ENCODE data around the gene NBPF20.
A peak's percentile ranks its signal among the peaks of the same experiment; 100 is the strongest.
"Not testable (repeated sequence)": the region's sequence is repeated elsewhere in the genome, so short reads cannot be mapped to it uniquely, and the experiment has no call there.

Gene NBPF20, protein sequence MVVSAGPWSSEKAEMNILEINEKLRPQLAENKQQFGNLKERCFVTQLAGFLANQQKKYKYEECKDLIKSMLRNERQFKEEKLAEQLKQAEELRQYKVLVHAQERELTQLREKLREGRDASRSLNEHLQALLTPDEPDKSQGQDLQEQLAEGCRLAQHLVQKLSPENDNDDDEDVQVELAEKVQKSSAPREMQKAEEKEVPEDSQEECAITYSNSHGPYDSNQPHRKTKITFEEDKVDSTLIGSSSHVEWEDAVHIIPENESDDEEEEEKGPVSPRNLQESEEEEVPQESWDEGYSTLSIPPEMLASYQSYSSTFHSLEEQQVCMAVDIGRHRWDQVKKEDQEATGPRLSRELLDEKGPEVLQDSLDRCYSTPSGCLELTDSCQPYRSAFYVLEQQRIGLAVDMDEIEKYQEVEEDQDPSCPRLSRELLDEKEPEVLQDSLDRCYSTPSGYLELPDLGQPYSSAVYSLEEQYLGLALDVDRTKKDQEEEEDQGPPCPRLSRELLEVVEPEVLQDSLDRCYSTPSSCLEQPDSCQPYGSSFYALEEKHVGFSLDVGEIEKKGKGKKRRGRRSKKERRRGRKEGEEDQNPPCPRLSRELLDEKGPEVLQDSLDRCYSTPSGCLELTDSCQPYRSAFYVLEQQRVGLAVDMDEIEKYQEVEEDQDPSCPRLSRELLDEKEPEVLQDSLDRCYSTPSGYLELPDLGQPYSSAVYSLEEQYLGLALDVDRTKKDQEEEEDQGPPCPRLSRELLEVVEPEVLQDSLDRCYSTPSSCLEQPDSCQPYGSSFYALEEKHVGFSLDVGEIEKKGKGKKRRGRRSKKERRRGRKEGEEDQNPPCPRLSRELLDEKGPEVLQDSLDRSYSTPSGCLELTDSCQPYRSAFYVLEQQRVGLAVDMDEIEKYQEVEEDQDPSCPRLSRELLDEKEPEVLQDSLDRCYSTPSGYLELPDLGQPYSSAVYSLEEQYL (N-terminal part only)

DNA sequence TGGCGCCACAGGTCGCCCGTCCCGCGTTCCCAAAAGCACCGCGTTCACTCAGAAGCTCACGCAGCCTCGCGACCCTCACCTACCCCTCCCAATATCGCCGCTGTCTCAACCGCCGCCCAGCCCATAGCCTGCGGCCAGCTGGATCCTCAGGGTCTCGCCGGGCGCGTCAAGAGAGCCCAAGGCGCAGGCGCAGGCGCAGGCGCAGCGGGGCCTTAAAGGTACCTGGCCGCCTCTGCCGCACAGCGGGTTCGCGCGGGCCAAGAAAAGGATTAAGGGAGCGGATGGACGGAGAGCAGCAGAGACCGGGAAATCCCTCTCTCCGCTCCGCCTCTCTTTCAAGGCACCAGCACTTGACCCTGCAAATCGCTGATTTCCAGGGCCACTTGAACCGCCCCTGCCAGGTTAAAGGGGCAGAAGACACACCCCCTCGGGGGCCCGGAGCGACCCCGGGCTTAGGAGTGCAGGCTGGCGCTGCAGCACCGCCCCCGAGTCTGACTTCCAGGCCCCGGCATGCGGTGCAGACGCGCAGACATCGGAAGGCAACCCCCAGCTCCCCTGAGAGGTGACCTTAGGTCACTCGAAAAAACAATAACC is at the start of gene NBPF20:
Gene NBPF20 (minus strand): TSS at position 168 of the 594 bp plus-strand sequence. CDS start 20,331 bp downstream, outside the sequence.
- peak; percentile 78 for DNase-seq

DNA sequence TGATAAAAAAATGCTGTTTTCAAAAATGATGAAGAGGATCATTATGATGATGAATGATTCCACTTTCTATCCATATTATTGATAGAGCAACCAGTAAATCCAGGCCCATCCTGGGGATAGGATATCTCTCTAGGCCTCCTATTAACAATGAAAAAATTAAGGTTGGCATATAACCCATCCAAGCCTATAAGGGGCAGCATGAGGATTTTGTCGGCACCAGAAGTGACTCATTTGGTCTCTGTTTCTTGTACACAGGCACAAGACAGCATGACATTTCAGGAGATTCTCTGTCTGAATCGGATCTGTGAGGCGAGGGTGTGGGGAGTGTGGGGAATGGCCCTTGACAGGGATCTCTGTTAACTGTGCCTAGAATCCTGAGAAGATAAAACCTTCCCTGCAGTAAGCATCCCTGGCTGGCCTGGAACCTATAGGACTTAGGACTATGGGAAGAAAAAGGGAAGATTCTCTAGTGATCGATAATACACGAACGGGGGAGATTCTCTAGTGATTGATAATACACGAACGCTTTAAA is 49.5 kb upstream of the NBPF20 start:
- not testable (repeated sequence) for DNase-seq

DNA sequence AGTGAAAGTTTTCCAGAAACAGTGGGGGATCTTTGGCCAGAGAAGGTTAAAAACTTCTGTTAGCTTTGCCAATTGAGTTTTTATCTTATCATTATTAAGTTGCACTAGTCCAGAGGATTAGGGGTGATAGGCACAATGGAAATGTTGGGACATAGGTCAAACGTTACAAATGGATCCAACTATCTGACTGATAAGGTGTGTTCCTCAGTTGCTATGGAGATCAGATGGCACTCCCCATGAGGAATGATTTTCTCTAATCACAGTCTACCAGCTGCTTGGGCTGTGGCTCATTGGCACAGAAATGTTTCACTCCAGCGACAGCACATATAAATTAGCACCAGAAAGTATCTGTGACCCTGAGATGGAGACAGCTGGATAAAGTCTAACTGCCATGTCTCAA is 47.3 kb upstream of the NBPF20 start:
- peak; percentile 10 for DNase-seq

DNA sequence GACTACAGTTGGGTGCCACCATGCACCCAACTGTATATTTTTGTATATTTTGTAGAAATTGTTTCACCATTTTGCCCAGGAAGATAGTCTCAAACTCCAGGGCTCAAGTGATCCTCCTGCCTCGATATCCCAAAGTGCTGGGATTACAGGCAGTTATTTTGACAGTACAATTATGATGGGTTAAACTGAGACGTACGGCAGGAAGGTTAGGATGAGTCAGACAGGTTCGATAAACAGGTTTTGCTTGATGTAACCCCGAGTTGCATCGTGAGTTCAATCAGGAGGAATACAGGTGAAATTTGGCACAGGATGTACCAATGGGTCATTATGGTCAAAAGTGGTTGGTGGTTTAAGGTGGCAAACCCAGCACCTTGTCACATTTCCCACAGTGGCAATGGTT is 46.0 kb upstream of the NBPF20 start:
- not testable (repeated sequence) for DNase-seq

DNA sequence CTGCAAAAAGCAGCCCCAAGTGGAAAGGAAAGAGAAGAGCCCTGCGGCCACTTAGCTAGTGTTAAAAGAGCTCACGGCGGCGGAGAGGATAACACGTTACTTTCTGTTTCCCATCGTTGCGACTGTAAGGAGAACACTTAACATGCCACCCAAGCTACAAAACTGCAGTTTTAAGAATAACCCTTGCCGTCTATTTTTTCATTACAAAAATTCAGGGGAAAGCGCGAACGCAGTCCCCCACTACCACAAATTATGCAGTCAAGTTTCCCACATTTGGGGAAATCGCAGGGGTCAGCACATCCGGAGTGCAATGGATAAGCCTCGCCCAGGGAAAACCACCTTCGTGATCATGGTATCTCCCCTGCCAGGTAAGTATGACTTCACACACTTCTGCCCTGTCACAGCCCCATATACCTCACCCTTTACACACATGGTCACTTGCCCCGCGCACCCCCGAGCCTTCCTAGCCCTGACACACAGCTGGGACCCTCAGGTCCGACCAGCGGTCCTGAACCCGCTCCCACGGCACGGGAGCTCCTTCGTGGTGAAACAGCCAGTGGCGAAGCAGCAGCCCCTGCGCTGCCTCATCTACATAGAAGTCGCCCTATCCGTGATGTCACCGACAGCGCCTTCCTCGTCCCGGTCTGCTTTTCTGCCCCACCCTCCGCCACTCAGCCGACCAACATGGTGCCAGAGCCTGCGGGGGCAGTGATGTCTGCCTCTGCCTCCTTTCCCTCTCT is 40.2 kb upstream of the NBPF20 start:
- DNase-seq, result peak; percentile 99

DNA sequence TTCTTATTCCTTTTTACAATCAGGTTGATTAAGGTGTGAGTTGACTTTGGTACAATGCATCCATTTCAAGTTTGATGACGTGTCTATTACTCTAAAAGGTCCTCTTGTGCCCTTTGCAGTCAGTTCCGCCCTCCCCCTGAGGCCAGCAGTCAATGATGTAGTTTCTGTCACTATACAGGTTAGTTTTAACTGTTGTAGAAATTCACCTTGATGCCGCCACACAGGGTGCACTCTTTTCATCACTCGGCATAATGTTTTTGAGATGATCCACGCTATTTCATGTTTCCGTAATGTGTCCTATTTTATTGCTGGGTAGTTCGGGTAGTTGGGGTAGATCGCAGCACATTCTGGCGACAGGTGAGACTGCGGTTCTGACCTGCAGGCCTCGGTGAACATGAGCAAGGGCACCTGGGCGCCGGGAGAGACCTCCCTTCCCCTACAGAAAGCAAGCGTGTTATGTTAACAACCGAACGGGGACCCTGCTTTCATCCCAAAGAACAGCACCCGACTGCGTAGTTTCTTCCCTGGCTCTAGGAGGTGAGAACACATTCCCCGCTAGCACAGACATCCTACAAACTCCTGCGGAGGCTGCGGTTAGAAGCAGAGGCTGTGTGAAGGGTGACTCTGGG is 39.4 kb upstream of the NBPF20 start:
- DNase-seq, result not testable (repeated sequence)

DNA sequence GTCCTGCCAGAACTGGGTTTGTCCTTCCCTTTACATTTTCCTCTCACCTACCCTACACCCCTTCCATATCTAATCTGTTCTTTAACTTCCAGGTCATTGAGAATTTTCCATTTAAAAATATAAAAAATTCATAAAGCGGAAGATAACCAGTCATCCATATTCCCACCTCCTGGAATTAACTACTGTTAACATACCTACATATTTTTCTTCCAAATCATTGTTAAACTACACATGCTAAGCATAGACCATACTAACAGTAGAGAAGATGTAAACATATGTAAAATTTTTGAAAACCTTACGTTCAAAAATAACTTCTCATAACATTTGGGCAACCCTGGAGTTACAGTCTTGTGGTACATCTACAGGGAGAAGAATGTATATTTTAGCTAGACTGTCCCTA is 38.6 kb upstream of the NBPF20 start:
- not testable (repeated sequence) for DNase-seq

DNA sequence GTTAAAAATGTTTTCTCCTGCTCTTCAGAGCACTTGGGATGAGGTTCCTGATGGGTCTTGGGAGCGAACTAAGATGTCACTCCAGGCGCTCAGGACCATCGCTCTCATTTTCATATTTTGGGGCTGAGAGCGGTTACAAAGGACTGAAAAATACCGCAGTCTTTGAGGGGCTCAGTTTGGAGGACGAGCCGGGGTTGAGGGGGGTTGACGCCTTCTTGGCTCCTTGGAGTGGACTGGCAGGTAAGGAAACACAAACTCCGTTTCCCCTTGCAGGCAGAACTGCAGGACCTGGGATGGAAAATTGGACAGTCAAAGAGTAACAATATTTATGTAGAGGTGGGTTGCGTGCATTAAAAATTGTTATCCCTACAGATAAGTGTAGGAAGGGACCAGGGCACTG is 35.3 kb upstream of the NBPF20 start:
- not testable (repeated sequence) for DNase-seq

DNA sequence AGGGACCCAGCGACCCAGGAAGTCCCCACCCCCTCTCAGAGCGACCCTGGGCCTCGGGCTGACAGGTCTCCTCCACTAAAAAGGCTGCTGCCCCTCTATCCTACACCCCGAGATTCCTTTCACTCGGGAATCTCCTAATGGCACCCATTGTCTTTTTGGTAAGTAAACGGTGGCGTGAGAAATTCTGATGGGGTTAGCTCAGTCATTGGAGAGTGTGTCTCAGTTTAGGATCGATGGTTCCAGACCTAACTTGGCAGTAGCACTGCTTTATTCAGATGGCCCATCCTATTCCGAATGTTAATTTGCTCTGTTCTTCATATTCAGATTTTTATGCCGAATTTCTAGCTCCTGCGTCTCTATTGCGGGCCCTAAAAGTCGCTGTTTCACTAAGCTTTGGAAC is 34.6 kb upstream of the NBPF20 start:
- DNase-seq, result not testable (repeated sequence)

DNA sequence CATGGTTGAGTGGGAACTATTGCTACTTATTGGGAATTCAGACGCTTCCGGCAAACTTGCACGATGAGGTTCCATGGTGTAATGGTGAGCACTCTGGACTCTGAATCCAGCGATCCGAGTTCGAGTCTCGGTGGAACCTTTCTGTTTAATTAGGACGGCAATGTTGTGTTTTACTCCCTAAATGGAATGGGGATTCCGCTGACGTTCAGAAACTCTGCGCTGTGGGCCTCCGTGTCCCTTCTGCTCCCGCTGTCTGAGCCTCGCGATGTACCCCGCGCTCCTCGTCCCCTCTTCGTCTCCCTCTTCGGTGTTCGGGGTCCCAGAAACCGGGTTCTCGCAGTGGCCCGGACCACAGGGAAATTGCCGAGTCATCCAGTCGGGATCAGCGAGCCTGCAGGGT is 34.2 kb upstream of the NBPF20 start:
- DNase-seq, result not testable (repeated sequence)

DNA sequence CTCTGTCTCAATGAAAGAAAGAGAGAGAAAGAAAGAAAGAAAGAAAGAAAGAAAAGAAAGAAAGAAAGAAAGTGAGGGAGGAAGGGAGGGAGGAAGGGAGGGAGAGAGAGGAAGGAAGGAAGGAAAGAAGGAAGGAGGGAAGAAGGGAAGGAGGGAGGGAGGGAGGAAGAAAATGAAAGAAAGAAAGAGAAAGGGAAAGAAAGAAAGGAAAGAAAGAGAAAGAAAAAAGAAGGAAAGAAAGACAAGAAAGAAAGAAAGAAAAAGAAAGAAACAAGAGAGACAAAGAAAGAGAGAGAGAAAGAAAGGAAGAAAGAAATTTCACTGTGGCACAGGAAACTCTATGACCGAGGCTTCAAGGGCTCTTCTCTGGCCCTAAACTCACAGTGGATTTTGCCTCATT is 33.7 kb upstream of the NBPF20 start:
- not testable (repeated sequence) for DNase-seq

DNA sequence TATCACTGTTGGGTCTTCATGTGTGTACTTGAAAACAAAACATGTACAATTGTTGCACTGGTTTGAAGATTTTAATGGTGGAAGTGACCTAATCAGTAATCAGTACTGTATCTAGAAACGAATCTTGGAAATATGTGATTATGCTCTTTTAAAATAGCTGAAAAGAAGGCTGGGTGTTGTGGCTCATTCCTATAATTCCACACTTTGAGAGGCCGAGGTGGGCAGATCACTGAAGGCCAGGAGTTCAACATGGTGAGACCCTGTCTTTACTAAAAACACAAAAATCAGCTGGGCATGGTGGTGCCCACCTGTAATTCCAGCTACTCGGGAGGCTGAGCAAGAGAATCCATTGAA is 29.4 kb upstream of the NBPF20 start:
- DNase-seq, result not testable (repeated sequence)

DNA sequence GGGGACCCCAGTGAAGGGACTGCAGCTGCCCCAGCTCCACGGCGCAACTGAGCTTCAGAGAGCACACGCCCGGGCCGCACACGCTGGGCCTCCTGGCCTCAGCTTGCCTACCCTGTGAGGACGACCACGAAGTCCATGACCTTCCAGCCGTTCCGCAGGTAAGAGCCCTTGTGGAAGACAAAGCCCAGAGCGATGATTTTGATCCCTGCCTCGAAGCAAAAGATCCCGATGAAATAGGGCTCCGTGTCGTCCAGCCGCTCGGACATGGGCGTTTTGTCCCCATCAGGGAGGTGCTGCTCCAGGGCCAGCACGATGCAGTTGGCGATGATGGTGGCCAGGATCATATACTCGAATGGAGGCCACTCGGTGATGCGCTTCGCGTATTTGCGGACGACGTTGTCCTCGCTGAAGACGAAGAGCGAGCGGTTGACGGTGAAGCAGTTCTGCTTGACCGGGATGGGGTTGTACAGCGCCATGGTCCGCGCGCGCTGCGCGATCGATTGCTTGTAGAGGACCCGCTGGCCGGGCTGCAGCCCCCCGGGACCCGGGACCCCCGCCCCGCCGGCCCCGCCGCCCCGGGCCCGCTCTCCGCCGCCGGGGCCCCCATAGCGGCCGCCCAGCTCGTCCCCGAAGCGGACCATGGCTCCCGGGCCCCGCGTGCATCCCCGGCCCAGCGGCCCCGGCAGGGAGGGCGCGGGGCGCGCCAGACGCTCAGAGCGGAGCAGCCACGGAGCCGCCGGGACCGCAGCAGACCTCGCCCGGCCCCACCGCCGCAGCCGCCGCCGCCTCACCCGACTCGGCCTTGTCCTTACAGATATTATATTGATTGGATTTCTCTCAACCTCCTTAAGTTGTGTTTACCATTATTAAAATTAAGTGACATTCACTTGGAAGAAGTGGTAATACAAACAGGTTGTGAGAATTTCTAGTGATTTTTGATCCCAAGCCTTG is 28.7 kb upstream of the NBPF20 start:
- not testable (repeated sequence) for DNase-seq

DNA sequence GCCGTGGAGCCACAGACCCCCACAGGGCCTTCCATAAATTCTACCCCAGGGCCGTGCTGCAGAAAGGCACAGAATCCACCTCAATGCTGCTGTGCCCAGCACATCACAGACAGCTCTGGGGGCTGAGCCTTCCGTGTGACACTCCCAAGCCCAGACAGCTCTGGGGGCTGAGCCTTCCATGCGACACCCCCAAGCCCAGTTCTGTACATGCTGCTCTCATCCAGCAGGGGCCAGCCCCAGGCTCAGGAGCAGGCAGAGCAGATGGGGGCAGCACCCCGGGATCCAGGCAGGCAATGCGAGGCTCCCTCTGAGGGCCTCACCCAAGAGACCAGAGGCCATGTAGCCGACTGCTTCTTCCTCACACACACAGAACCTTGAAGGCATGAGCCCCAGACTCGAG is 27.1 kb upstream of the NBPF20 start:
- not testable (repeated sequence) for DNase-seq

DNA sequence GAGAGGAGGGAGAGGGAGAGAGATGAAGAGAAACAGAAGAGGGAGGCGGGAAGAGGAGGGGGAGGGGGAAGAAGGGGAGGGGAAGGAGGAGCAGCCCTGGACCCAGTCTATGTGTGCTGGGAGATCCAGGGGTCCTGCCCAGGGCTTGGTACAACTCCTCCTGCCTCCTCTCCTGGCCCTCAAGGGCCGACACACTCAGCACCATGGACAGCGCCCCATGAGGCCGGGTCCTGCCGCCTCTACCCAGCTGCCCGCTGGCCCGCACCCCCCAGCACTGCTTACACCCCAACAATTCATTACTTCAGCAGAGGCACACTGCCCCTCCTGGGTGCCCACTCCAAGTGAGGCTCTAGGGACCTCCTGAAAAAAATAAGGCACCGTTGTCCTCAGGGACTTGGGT is 26.5 kb upstream of the NBPF20 start:
- DNase-seq, result peak; percentile 42

DNA sequence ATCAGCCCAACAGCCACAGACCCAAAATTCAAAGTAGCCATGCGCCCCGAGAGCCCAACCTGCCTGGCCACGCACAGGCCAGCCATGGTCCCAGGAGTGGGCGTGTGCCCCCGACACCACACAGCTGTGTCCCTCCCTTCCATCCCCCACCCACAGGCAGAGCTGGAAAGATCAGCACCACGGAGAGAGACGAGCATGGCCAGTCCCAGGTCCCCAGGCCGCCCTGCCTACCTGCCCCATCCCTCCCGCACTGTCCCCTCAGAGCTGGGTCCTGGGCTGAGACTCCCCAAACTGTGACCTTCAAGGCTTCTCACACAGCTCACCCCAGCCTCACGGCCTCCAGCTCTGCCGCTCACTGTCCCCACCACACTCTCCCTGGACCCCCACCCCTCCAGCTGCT is 19.8 kb upstream of the NBPF20 start:
- DNase-seq, result not testable (repeated sequence)

DNA sequence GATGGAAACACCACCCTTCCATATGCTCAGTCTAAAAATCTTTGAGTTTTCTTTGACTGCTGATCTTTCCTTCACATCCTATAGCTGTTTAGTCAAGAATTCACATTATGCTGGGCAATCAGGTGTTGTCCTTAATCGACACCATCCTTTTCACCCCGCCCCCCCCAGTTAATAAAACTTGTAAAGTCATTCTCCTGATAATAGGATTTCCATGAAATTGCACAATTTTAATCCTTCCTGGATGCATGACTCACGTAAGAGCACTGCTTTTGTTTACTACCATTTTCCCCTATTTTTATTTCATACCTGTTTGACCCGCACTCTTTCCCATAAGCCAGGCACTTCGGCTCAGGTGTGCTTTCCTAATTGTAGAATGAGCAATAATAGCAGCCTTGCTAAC is 16.9 kb upstream of the NBPF20 start:
- DNase-seq, result not testable (repeated sequence)

DNA sequence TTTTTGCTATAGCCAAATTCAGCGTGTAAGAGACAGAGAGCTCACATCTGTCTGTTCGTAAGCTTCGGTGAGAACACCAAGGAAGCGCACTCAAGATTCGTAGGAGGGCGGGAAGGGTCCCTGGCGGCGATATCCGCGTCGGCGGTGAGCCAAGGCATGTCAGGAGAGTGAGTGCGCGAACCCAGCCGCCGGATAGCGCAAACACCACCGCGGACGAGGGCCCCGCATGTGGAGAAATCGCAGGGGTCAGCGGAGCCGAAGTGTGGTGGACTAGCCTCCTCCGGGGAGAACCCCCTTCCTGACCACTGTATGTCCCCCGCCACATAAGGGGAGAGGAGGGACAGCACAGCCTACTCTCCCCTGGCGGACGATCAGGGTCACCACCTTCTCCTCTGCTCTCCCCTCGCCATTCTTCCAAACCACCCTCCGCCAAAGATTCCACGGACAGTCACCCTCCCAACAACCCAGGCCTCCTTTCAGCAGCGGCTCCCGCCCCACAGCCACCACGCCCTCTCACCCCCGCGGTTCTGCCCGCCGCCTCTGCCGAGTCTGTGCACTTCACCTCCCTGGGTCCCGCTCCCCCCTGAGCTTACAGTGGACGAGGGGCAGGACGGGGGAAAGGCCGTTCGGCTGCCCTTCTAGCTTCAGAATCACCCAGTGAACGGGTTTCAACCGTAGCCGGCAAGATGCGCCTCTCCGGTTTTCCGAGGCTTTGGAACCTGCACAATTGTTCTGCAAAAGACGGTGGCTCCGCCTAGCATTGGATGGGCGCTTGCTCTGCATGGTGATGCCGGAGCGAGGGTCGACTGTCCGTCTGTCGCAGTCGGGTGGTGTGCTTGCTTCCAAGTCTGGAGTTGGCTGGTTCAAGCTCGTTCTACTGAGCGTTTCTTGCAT is 6.2 kb upstream of the NBPF20 start:
- not testable (repeated sequence) for DNase-seq

DNA sequence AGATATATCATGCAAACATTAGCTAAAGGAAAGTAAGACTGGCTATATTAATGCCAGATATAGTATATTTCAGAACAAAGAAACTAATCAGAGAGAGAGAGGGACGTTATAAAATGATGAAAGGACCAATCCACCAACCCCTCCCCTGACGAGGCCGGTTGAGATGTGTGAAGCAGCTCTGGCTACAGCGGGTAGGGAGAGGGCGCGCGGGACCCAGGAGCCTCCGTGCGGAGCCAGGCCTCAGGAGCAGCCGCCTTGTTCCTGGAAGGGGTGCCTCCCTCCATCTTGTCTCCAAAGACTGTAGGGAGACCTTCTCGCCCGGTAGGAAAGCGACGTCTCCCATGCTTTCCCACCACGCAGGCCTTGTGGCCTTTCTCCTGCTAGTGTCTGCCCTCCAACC is 5.4 kb upstream of the NBPF20 start:
- DNase-seq, result not testable (repeated sequence)

Measured in hematopoietic multipotent progenitor cell treated with erythropoietin and hydrocortisone succinate and interleukin-3 and kit ligand, for 6 days (in vitro differentiated cells).